ENCODE data around the gene LRRC75A.

DNA sequence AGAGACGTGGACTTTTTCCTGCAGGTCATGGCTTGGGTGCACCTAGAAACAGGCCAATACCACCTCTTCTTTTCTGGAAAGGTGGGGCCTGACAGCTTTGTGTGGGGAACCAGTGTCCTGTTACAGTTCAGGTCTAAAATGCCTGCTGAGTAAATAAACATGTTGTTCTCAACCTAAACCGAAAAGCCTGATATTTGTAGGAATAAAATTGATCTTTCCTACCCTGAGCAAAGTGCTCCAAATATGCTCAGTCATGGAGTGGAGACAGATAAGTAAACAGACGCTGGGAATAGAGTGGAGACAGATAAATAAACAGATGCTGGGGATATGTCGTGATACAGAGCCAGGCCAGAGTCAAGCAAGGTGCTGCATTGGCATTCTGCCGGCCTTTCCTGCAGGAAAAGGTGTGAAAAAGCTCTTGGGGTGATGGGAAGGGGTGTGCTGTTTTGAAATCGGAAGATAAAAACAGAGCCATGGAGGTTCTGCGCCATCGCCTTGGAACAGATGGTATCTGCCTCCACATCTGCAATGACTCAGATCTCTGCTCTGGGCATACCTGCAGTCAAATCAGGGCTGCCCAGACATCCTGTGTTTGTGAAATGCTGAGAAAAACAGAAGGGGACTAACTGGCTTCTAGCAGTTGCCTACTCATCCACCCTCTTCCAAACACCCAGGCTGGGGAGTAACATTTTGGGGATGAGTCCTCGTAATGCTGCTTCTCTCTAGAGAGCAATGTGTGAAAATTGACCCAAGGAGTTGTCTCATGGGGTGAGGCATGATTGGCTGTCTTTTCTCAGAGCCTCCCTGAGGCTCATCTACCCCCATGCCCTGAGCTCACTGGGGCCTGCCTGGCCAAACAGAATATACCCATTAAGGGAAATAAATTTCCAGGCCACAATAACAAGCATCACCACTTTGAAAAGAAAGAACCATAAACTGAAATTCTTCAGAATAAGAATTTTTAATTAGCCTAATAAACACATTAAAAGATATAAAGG lies 93.4 kb downstream of the LRRC75A start:
- TF ChIP-seq, protein P1, sequence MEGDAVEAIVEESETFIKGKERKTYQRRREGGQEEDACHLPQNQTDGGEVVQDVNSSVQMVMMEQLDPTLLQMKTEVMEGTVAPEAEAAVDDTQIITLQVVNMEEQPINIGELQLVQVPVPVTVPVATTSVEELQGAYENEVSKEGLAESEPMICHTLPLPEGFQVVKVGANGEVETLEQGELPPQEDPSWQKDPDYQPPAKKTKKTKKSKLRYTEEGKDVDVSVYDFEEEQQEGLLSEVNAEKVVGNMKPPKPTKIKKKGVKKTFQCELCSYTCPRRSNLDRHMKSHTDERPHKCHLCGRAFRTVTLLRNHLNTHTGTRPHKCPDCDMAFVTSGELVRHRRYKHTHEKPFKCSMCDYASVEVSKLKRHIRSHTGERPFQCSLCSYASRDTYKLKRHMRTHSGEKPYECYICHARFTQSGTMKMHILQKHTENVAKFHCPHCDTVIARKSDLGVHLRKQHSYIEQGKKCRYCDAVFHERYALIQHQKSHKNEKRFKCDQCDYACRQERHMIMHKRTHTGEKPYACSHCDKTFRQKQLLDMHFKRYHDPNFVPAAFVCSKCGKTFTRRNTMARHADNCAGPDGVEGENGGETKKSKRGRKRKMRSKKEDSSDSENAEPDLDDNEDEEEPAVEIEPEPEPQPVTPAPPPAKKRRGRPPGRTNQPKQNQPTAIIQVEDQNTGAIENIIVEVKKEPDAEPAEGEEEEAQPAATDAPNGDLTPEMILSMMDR (conservative IDR thresholded peaks at IDR 0.05): no peak
- TF ChIP-seq EZH2 (IDR thresholded peaks at IDR 0.05; ENCODE audit: low read depth): no peak
